ENCODE data around the gene ARHGEF28. TPM values are rescaled to one million over a fixed set of nuclear protein-coding genes. Genes with fewer than 3 reads are reported as not detected.
A peak's percentile ranks its signal among the peaks of the same experiment; 100 is the strongest.

The ARHGEF28 gene
- polyA plus RNA-seq, 4 donors = 44.1 to 53.1 (median 50.1) TPM

DNA sequence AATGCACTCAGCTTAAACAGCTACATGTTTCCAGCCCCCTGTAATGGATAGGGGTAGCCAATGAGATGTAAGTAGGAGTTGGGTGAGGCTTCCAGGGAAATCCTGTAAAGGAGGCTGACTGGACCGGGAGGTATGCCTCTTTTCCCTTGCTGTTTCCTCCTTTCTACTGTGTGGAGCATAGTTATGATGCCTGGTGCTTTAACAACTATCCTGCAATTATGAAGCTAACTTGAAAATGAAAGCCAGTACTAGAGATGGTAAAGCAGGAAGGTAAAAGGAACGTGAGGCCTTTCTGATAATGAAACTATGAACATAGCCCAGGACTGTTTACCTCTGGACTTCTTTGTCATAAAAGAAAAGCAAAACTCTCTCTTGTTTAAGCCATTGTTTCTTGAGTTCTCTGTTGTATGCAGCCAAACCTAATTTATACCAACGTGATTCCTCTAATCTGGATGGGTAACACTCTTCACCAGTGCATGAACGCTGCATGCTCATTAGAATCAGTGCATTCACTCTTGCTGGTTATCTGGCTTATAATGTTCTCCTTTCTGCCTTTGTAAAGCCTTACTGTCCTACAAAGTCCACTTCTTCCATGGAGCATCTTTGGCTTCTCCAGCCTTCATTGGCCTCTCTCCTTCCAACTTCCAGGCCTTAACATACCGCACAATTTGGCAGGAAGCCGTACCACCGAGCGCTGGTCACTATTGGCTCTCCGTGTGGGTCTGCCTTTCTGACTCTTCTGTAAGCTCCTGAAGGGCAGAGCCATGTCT, 8.3 kb upstream of the ARHGEF28 start:
- DNase-seq (ENCODE audit: low read depth in 4 of 4, low spot score in 3 of 4) = no peak

DNA sequence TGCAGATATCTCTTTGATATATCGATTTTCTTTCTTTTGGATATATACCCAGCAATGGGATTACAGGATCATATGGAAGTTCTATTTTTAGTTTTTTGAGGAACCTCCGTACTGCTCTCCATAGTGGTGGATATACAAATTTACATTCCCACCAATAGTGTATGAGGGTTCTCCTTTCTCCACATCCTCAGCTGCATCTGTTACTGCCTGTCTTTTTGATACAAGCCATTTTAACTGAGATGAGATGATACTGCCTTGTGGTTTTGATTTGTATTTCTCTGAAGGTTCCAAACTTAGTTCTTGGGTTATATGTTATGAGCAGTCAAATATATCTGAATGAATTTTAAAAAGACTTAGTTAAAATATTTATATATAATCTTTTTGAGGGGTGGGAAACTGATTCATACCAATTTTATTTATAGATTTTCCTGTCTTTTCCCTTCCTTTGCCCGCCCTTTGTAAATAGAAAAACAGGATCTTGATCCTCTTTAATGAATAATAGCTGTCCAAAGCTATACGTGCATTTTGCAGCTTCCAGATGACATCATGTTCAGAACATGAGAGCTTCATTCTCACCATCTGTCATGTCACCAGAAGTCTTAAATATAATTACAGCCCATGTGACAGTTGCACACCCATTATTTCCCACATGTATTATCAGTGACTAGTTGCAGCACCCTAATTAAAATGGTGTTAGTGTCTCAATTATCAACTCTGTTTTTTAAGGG, 6.2 kb upstream of the ARHGEF28 start:
- no peak for DNase-seq (ENCODE audit: low read depth in 4 of 4, low spot score in 3 of 4)

GRCh38 chr5:73620334-73620687, 5.7 kb upstream of the ARHGEF28 start:
- no peak for DNase-seq (ENCODE audit: low read depth in 4 of 4, low spot score in 3 of 4)

GRCh38 chr5:73623060-73623459, 2.9 kb upstream of the ARHGEF28 start:
- no peak for DNase-seq (ENCODE audit: low read depth in 4 of 4, low spot score in 3 of 4)

GRCh38 chr5:73623901-73624404, 2.0 kb upstream of the ARHGEF28 start:
- no peak for DNase-seq (ENCODE audit: low read depth in 4 of 4, low spot score in 3 of 4)

- no peak for DNase-seq (ENCODE audit: low read depth in 4 of 4, low spot score in 3 of 4)
Measured at GRCh38 chr5:73624888-73625287, 1.1 kb upstream of the ARHGEF28 start.

GRCh38 chr5:73625372-73625943, 538 bp upstream of the ARHGEF28 start:
- DNase-seq (ENCODE audit: low read depth in 4 of 4, low spot score in 3 of 4) = peak in 2 of 4 donors; percentile 12

GRCh38 chr5:73626814-73627313, 868 bp downstream of the ARHGEF28 start:
- DNase-seq (ENCODE audit: low read depth in 4 of 4, low spot score in 3 of 4) = no peak

DNA sequence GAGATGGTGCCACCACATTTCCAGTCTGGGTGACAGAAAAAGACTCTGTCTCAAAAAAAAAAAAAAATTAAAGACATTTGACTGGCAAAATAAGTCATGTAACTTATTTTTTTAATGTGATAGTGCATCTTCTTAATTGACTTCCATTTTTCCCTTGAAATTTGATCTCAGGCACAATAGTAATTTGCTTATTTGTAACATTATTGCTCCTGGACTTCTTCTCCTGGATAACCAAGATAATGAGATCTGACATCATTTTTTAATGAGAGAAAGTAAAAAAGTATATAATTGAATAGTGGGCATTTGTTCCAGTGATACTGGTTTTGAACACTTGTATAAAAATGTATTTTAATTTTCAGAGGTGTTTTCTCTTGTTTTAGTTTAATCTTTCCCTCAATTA, 3.5 kb downstream of the ARHGEF28 start:
- no peak for DNase-seq (ENCODE audit: low read depth in 4 of 4, low spot score in 3 of 4)

GRCh38 chr5:73630765-73631164, 4.8 kb downstream of the ARHGEF28 start:
- DNase-seq (ENCODE audit: low read depth in 4 of 4, low spot score in 3 of 4) = no peak

DNA sequence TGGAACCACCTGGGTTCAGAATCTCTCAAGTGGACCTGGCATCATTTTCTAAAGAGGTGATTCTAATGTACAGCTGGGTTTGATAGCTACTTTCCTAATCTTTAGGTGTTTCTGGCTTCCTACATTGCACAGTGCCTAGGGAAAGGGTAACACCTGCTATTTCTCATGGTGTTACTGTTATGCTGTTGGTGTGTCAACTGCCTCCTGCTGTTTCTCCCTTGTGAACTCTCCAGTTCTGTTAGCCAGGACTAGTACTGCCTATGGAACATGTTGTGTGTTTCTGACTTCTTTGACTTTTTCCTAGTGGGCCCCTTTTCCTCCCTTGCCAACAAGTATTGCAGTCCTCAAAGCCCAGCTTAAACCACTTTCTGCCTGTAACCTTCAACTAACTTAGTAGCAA, 5.5 kb downstream of the ARHGEF28 start:
- no peak for DNase-seq (ENCODE audit: low read depth in 4 of 4, low spot score in 3 of 4)

- DNase-seq (ENCODE audit: low read depth in 4 of 4, low spot score in 3 of 4) = no peak
Measured at GRCh38 chr5:73633060-73633459, 7.1 kb downstream of the ARHGEF28 start.

- DNase-seq (ENCODE audit: low read depth in 4 of 4, low spot score in 3 of 4) = no peak
Measured at GRCh38 chr5:73636408-73636807, 10.4 kb downstream of the ARHGEF28 start.

DNA sequence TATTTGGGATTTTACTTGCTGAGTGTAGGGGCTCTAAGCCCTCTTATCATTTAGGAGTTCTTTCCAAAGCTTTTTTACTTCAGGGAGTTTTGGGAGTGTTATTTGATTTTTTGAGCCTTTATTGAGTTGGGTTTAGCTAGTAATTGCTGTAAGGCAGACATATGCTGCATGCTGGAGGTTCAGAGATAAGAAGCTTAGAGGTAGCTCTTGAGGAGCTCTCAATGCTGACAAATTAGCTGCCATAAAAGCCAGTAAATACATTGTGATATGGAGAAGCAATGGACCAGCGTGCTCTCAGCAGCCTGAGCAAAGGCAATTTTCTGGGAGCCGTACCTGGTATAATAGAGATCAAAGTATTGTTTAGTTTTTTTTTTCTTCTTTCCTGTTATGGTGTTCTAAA, 11.6 kb downstream of the ARHGEF28 start:
- DNase-seq (ENCODE audit: low read depth in 4 of 4, low spot score in 3 of 4) = no peak

DNA sequence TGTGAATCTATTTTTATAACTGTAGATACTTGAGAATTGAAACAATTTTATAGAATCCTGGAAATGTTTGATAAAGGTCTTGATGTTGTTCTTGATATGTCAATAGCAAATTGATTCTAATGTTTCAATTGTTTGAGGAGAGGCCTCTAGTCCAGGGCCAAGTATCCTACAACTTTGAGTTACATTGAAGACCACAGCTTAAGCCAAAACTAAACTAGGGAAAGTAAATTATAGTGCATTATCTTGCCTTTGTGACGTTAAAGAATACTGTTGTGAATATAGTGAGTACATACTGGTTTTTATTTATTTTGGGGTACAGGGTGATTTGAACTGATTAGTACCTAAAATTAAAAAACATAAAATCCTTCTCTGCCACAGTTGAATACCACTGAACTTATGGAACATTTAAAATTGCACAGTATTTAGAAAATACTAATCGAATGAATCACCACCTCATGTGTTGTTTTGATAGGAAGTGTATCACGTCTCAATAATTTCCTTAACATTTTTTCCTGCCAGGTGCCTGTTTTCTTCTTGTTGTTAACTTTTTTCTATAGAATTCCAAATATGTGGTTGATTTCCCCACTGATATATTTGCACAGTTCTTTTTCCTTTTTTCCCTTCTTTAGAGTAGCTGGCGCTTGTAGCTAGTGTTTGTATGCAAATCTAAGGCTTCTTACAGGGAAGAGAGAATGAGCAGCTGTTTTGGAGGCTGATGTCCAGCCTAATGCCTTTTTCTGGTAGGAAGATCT, 12.5 kb downstream of the ARHGEF28 start:
- DNase-seq (ENCODE audit: low read depth in 4 of 4, low spot score in 3 of 4) = no peak

- DNase-seq (ENCODE audit: low read depth in 4 of 4, low spot score in 3 of 4) = no peak
Measured at GRCh38 chr5:73640861-73641320, 14.9 kb downstream of the ARHGEF28 start.

GRCh38 chr5:73641811-73642210, 15.8 kb downstream of the ARHGEF28 start:
- no peak for DNase-seq (ENCODE audit: low read depth in 4 of 4, low spot score in 3 of 4)

- no peak for DNase-seq (ENCODE audit: low read depth in 4 of 4, low spot score in 3 of 4)
Measured at GRCh38 chr5:73642344-73642743, 16.3 kb downstream of the ARHGEF28 start.

DNA sequence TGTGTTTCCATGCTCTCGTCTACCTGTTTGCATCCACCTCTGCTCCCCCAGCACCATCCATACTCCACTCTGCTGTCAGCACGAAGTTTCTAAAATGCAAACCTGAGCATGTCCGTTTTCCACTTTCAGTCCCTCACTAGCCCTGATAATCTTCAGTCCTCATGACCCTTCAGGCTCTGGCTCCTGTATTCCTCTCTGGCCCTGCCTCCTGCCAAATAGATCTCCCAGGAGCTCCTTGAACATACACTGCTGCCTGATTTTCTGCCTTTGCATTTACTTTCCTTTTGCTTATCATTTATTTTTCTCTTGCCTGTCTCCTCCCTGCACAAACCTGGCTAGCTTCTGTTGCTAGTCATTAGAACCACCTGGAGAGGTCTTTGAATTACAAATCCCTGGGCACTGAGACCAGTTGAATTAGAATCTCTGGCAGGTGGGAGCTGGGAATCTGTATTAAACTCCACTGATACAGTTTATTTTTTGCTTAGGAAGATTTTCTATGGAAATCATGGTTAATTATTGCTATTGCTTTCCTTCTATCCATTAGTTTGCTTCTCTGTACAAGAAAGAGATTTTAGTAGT, 18.5 kb downstream of the ARHGEF28 start:
- DNase-seq (ENCODE audit: low read depth in 4 of 4, low spot score in 3 of 4) = no peak

GRCh38 chr5:73647721-73648120, 21.7 kb downstream of the ARHGEF28 start:
- DNase-seq (ENCODE audit: low read depth in 4 of 4, low spot score in 3 of 4) = no peak

All from right renal pelvis (tissue), 4 donors.